ENCODE data around the gene DUOX2. TPM values are rescaled to one million over a fixed set of nuclear protein-coding genes. Genes with fewer than 3 reads are reported as not detected.

DUOX2 gene
- total RNA-seq, 2 donors from 2014 or later, result 3.9 to 30.4 TPM

DNA sequence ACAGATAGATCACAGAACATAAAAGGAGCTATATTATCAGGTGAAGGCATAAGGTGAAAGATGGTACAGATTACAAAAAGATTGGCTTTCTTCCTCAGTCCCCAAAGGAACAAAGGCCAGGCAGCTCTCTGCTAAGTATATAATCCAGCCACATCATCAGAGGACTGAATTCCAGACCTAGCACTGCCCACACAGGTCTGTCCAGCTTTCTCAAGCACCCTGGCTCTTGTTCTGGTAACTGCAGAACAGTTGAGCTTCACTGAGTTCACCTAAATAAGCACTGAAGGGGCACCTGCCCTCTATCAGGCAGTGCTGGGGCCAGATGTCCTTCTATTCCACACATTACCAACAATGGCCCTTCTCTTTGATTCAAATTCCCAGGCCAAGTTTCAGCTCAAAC lies 9.4 kb upstream of the DUOX2 start:
- no peak for DNase-seq
- ATAC-seq, result no peak
- intact Hi-C loops (cut with DNase I, micrococcal nuclease), result no loop called here

DNA sequence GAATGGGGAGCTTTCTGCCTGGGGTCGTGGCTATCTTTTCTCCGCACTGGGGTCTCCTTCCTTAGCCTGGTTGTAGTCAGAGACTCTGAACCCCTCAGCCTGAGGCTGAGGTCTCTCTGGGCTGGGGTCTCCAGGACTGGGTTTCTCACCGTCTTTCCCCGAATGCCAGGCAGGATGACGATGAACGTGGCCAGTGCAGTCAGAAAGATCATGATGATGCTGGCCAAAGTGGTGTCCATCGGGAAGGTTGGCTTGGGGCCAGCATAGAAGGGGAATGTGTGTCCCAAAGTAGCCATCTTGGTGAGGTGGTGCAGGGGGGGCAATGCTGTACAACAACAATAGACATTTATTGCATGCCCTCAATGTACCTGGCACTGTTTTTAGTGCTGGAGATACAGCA lies 8.7 kb upstream of the DUOX2 start:
- no peak for DNase-seq
- ATAC-seq, result no peak
- intact Hi-C loops (cut with DNase I, micrococcal nuclease), result no loop called here

DNA sequence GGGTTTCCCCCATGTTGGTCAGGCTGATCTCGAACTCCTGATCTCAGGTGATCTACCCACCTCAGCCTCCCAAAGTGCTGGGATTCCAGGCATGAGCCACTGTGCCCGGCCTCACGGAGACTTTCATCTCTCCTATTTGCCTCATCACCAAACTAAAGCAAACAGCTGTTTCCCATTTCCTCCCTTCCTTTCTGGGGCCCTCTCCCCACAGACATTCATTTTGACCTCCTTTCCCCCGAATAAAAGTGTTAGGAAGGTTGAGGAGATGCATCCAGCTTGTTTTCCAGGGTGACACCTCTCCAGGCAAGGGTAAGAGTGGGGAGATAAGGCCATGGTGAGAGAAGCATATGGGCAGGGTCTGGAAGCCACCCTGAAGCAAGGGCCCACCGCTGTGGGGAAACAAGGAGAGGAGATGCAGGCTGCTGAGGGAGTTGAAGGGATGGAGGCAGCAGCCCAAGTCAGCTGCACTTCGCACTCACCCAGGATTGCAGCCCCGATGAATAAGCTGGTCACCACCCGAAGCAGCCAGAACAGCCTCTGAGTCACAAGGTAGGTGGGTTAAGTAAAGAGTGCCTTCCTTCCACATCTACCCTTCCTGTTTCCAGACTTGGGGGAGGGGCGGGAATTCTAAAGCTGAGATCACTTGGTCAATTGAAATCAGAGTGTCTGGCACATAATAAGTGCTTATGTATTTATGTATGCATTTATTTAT lies 7.9 kb upstream of the DUOX2 start:
- intact Hi-C loops (cut with DNase I, micrococcal nuclease), result no loop called here
- no peak for DNase-seq
- no peak for ATAC-seq

DNA sequence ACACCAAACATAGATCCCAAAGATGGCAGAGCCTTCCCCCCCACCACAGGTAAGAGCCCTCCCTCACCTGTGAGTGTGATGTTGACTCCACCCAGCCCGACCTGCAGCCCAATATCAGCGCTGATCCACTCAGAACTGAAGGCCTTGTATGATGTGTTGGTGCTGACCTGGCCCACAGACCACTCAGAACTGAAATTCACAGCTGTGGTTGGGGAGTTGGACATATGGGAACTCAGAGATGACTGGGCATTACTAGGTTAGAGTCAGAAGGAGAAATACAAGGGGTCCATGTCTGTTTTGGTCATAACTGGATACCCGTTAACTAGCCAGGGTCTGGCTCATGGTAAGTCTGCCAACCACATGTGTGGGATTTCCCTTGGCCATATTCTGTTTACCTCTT lies 7.0 kb upstream of the DUOX2 start:
- intact Hi-C loops (cut with DNase I, micrococcal nuclease), result no loop called here
- ATAC-seq (no peak), DNase-seq (no peak)

DNA sequence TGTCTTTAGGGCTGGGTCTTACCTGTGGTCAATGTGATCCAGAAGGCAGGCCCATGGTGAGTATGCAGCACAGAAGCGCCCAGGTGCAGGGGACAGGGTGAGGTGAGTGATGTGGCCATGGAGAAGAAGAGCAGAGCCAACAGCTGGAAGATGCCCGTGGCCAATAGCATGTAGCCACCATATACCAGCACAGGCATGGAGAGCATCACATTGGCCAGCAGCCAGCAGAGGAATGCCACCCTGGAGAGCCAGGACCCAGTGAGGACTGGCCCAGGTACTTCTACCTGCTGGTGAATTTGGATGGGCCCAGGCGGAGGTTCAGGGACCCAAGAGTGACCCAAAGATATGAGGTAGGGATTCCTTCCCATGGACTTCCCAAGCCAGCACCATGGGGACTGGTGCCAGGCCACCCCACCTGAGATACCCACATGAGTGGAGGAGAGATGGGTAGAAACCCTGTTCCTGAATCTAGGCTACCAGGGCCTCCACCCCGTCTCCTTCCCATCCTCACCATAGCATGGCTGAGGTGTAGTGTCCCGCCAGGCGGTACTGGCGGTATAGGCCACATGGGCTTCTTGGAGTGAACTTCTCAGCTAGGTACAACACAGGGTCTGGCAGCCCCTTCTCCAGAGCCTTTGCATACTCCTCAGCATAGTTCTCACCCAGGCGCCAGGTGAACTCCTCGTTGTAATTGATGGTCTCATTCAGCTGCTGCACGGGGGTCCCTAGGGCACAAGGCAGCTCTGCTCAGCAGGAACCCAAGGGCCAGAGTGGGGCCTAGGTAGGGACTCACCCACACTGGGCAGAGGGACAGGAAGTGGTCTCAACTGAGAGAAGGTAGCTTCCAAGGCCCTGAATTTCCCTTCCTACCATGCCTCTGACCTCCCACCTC lies 6.4 kb upstream of the DUOX2 start:
- ATAC-seq (no peak), DNase-seq (no peak)
- intact Hi-C loops (cut with DNase I, micrococcal nuclease), result no loop called here

DNA sequence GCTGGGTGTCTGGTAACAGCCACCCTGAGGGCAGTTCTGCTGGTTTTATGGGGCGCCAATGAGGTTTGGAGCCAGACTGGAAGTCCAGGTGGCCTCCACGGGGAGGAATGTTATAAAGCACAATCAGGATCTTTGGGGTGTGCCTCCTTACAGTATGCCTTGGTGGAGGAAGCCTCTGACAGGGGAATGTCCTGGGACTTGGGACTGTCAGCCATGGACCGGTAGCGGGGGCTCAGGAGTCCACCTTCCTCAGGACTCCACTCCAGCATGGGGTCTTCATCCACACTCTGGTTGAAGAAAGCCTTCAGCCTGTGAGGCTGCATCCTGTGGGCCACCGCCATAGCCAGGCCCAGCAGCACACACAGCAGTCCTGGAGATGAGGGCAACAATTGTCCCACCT lies 5.0 kb upstream of the DUOX2 start:
- intact Hi-C loops (cut with DNase I, micrococcal nuclease), result no loop called here
- DNase-seq (no peak), ATAC-seq (no peak)

DNA sequence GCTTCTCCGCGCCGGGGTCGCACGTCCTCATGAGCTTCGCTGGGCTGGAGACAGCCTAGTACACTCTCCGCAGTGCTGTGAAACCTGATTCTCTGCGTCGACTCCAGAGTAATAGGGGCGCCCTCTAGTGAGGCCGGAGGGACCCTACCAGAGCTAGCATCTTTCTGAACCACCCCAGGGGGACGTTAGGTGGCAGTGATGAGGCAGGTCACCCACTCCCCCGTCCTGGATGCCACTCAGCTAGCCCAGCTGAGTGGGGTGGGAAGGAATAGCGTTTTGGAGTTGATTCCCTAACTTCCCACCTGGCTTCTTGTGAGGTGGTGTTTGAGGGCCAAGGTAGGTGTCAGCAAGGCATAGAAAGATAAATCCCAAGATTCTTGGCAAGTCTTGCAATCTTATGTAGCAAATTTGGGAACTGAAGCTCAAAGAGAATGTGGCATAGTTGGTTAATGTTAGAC lies 4.2 kb upstream of the DUOX2 start:
- ATAC-seq (peak; percentile 95), DNase-seq (peak; percentile 82 to 93)
- intact Hi-C loops (cut with DNase I, micrococcal nuclease), result no loop called here

DNA sequence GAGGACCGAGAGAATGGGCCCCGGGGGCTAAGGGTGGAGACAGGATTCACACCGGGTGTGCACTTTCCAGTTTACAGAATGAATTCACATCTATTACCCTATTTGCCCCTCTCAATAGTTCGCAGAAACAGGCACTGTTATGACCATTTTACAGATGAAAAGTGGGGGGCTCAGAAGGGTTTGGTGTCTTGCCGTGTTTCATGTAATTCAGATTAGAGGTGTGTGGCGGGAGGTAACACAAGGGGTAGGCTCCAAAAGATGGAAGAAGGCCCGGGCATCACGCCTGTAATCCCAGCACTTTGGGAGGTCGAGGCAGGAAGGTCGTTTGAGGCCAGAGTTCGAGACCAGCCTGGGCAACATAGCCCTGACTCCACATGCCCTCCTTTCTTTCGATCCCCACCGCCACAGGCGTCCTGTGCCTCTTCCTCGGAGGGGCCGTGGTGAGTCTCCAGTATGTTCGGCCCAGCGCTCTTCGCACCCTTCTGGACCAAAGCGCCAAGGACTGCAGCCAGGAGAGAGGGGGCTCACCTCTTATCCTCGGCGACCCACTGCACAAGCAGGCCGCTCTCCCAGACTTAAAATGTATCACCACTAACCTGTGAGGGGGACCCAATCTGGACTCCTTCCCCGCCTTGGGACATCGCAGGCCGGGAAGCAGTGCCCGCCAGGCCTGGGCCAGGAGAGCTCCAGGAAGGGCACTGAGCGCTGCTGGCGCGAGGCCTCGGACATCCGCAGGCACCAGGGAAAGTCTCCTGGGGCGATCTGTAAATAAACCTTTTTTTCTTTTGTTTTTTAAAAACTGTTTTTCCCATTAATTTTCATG lies 3.5 kb upstream of the DUOX2 start:
- DNase-seq (no peak), ATAC-seq (peak; percentile 4)
- intact Hi-C loops (cut with DNase I, micrococcal nuclease), result no loop called here

DNA sequence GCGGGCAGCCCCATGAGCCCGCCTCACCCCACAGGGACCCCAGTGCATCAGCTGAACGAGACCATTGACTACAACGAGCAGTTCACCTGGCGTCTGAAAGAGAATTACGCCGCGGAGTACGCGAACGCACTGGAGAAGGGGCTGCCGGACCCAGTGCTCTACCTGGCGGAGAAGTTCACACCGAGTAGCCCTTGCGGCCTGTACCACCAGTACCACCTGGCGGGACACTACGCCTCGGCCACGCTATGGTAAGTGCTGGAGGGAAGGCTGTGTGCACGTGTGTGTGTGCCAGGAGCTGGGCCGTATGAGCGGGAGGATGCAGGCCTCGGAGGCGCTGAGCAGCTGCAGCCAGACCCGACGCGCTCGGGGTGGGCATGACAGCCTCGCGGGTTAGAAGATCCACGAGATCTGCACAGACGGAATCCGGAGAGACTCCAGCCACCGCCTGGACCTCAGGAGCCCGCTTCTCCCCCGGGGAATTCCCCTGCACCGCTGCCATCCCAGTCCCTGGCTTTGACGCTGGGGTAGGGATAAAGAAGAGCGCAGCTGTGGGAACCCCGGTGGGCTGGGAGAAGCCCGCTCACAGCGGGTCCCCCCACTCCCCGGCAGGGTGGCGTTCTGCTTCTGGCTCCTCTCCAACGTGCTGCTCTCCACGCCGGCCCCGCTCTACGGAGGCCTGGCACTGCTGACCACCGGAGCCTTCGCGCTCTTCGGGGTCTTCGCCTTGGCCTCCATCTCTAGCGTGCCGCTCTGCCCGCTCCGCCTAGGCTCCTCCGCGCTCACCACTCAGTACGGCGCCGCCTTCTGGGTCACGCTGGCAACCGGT lies 2.7 kb upstream of the DUOX2 start:
- intact Hi-C loops (cut with DNase I, micrococcal nuclease), result no loop called here
- DNase-seq (no peak), ATAC-seq (no peak)

DNA sequence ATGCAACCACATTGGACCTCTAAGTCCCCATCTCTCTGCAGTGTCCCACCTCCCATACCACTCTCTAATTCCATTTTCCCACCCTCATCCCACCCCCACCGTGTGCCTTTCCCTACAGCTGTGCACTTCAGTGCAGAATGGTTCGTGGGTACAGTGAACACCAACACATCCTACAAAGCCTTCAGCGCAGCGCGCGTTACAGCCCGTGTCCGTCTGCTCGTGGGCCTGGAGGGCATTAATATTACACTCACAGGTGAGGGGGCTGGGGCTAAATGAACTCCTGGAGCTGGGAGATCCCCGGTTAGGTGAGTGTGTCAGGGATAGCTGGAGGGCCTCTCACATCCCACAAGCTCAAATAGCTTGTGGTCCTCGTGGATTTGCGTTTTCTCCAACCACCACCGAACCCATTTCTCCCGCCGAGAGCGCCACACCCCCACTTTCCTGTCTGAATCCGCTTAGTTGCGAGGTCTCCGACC lies 2.1 kb upstream of the DUOX2 start:
- DNase-seq (no peak), ATAC-seq (no peak)
- intact Hi-C loops (cut with DNase I, micrococcal nuclease), result no loop called here

DNA sequence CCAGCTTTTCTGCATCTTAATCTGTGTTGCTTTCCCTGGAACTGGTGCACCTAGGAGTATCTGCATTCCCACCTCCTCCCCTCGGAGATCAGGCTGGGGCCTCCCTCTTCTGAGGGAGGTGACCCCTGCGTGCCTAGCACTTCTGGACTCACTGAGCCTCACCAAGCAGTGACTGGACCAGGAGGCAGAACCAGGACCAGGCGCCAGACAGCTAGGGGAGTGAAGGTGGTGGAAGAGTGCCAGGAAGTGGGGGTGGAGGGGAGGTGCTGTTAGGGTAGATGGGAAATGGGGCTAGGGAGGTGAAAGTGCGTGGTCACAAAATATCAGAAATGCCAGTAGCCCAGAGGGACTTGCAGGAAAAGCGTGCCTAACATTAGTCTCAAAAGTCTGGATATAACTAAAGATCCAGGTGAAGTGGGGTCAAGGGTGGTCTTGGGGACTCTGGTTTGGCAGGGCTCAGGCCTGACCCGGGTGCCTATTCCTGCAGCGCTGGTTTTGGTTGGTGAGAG lies 1.4 kb upstream of the DUOX2 start:
- ATAC-seq, result no peak
- intact Hi-C loops (cut with DNase I, micrococcal nuclease), result no loop called here

DNA sequence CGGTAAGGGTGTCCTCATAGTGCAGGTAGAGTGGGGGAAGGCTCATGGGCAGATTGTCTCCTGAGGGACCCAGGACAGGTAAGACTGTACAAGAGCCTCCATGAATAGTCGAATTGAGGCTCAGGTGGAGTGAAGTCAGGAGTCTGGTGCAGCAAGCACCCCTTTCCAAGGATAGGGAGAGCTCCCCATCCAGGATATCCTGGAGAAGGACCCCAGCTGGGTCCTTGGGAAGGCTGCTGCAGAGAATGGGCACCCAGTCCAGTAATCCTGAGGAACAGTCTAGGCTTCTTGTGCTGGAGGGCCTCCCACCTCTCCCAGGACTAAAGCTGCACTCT lies 746 bp upstream of the DUOX2 start:
- ATAC-seq (no peak), DNase-seq (no peak)
- intact Hi-C loops (cut with DNase I, micrococcal nuclease), result no loop called here

More for the DNA sequence above, 1.4 kb upstream of the DUOX2 start:
- no peak for DNase-seq

DNA sequence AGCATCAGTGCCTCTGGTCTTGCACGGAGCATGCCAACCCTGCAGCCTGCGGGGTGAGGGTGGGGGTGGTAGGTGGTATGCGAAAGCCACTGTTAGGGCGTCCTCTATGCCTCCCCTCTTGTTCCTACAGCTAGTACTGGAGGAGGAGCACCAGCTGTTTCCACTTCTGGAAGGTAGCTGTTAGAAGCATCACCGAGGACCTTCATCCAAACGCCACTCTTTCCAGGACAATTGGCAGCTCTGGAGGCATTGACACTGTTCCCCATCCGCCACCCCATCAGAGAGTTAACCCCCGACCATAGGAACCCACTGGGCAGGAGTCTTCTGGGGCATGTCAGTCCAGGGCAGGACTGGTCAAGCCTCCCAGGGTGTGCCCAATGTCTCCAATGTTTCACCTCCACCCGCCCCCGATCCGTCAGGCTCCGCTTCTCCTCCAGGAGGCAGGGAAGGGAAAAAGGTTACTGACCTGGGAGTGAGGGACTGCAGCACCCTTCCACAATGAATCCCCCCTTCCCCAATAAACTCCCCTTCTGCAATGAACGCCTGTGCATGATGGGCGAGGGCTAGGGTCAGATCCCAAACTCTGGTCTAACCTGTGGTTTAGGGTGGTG lies 487 bp downstream of the DUOX2 start:
- intact Hi-C loops (cut with DNase I, micrococcal nuclease), result no loop called here
- DNase-seq (no peak), ATAC-seq (no peak)

DNA sequence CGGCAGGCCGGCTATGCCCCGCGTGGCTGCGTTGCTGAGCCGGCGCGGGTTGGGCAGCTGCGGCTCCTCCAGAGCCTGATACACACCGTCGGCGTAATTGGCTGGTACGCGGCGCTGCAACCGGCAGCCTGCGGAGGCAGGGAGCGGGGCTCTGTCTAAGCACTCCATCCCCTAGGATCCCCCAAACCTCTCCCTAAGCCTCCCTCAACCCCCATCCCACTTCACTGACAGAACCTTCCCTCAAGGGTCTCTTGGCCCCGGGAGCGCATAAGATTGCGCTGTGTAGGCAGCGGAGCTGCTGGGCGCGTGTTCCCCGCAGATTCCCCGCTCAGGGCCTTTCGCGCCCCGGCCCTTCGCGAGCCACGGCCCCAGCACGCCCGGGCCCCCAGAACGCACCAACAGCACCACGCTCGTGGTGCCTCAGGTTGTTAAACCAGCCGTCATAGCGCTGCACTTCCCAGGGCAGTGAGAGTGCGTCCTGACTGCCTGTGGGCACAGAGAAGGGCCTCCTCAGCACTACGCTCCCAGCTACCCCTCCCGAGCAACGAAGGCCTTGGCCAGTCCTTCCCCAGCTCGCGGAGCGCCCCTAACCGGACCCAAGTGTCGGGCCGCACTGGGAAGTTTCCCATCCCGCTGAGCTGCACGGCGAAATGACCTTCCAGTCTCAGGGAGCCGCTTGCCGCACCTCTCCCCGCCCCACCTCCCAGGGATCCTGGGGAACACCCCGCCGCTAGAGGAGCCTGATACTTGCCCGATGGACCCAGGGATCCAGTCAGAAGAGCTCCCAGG lies 1.2 kb downstream of the DUOX2 start:
- intact Hi-C loops (cut with DNase I, micrococcal nuclease), result no loop called here
- DNase-seq, result no peak
- ATAC-seq, result peak; percentile 47

DNA sequence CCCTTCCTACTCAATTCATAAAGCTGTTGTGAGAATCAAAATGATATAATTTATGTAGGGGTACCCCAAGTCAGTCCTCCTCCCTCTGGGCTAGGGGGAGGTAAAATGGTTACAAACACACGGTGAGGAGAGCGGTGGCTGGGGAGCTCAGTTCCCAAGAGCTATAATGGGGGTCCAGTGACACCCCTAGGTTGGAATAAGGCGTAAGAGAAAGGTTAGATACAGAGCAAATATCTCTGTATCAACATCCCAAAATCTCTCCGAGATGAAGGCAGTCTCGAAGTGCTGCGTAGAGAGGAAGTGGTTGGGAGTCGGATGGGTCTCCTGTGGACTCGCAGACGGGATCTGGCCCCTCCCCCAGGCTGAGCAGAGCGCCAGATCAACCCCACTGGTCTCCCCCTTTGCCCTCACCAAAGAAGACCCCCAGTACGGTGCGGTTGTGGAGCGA lies 1.8 kb downstream of the DUOX2 start:
- DNase-seq (no peak), ATAC-seq (no peak)
- intact Hi-C loops (cut with DNase I, micrococcal nuclease), result no loop called here

DNA sequence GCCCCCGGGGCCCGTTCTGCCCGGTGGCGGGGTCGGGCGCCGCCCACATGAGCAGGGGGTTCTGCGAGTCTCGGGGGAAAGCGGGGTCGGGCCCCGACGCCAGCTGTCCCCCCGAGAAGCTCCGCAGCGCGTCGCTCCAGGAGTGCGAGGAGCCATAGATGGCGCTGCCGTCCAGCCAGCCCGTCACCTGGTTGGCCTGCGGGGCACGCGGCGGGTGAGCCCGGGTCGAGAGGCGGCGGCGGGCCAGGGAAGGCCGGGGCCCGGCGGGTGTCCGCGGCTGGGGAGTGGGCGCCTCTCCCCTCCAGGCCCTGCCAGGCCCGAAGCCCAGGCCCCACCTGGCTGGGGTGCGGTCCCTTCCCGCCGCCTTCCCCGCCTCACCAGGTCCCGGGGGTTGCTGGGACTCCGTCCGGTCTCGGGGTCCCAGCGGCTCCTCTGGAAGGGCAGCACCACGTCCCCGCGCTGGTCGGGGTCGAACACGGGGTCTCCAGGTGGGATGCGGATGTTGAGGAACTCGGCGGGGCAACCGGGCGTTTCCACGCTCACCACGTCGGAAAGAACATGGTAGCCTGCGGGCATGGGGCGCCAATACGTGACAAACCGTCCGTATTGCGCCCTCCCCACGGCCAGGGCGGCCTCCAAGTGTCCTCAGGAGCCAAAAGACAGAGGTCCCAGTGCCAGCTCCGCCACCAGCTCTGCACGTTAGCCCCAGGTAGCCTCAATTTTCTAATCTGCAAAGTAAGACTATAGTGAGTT lies 2.4 kb downstream of the DUOX2 start:
- no peak for ATAC-seq
- DNase-seq, result no peak
- intact Hi-C loops (cut with DNase I, micrococcal nuclease), result no loop called here

Measured in left colon (tissue), 2 donors.